Kidney (tissue), 14 donors: Measurements from ENCODE around the gene FAM13A. TPM values are rescaled to one million over a fixed set of nuclear protein-coding genes. Genes with fewer than 3 reads are reported as not detected.

Experiments
- DNase-seq, 5 donors: peaks; one replicate each; pipeline ENCODE4 v3.0.0-alpha.2; 2013 to 2020
- FAIRE-seq: peaks from 2 replicates; lab custom pipeline; 2012; peaks lifted over from hg19 to GRCh38; lab: Jason Lieb, UNC
- H3K27ac ChIP-seq, 2 donors: one replicate each; pipeline ENCODE4 v1.7.0; 2013; ENCODE audit warnings: low read depth in 2 of 2, low read length in 2 of 2, inconsistent platforms in 1 of 2
- H3K27me3 ChIP-seq: one replicate; pipeline ENCODE4 v1.7.1; 2013; ENCODE audit warnings: low read length, inconsistent platforms; ENCODE audit not compliant: control insufficient read depth, insufficient read depth
- H3K36me3 ChIP-seq, 3 donors: one replicate each; pipeline versions ENCODE4 v1.7.0 to v1.7.1; 2013; ENCODE audit warnings: low read length in 3 of 3, control low read depth in 1 of 3, inconsistent platforms in 1 of 3; ENCODE audit not compliant: insufficient read depth in 3 of 3, control insufficient read depth in 2 of 3
- H3K4me1 ChIP-seq, 3 donors: one replicate each; pipeline versions ENCODE4 v1.7.0 to v1.7.1; 2013; ENCODE audit warnings: low read length in 3 of 3, inconsistent platforms in 1 of 3, low read depth in 1 of 3; ENCODE audit not compliant: control insufficient read depth in 2 of 3, insufficient read depth in 2 of 3
- H3K4me3 ChIP-seq, 3 donors: one replicate each; pipeline versions ENCODE4 v1.7.0 to v1.8.1; 2013; ENCODE audit warnings: low read length in 3 of 3, control low read depth in 1 of 3, inconsistent platforms in 1 of 3
- H3K9ac ChIP-seq, 3 donors: one replicate each; pipeline versions ENCODE4 v1.7.0 to v1.7.1; 2013; ENCODE audit warnings: low read length in 3 of 3, control low read depth in 1 of 3, inconsistent platforms in 1 of 3
- H3K9me3 ChIP-seq, 3 donors: one replicate each; pipeline versions ENCODE4 v1.7.0 to v1.7.1; 2013; ENCODE audit warnings: low read length in 3 of 3, control low read depth in 1 of 3, inconsistent platforms in 1 of 3; ENCODE audit not compliant: control insufficient read depth in 2 of 3, insufficient read depth in 1 of 3
- CTCF ChIP-seq: IDR thresholded peaks from 3 replicates; pipeline ENCODE4 v1.5.1; 2012; ENCODE audit warnings: mild to moderate bottlenecking, moderate library complexity, borderline replicate concordance; ENCODE audit not compliant: insufficient read depth; ENCODE audit errors: extremely low read depth
- intact Hi-C: fragments of 100-400 bp; cut with DNase I; formaldehyde crosslinking; loops from one replicate; pipeline ENCODE4 v1.11.1; 2022
- polyA plus RNA-seq: library from polyadenylated mRNA; stranded (reverse); fragments of 350-450 nt; fragmentation: Illumina TruSeq; extraction: RNeasy Lipid Tissue Mini Kit (QIAGEN cat#74804); gene quantifications from one replicate; pipeline ENCODE4 v1.2.3, GENCODE V29; 2014; ENCODE audit warnings: low read depth, low replicate concordance; ENCODE audit not compliant: insufficient read depth
- total RNA-seq: library from RNA; stranded (reverse); fragmentation: NEBNext Ultra II Directional; extraction: Animal tissue kit (Norgen Biotek cat#: 25700); gene quantifications from one replicate; pipeline ENCODE4 v1.2.1, GENCODE V29; 2021
- donor health status: control.
- donor health status: control.
- donor health status: control.
- donor health status: control.
- donor health status: control.
- donor health status: DM: yes; HTN: yes; CAD: no.
- donor health status: Normal renal cell carcinoma (clear cell type).

FAM13A gene
- total and polyA plus RNA-seq, 2 donors from 2014 or later: 12.9 to 48.3 TPM

DNA sequence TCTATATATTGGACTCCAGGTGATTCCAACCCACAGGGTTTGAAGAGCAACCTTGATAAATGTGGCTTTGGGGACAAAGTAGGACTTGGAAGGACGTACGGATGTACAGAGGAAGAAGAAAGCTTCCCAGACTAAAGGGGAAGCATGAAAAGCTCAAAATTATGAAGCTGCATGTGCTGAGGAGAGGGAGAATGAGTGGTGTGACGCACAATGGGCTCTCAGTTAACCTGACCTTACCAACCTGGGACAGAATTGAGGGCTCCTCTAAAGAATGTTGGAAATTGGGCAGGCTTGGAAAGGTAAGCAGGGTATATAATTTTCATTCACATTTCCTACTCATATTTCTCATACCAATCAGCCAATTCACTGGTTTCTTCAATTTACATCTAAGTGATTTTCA lies 43.9 kb upstream of the FAM13A start:
- Histone ChIP-seq H3K27me3 (no peaks in the 10 kb centered on the region), H3K27ac (no peak overlapping the region), H3K36me3 (no peaks in the 10 kb centered on the region), H3K4me3 (no peak overlapping the region), H3K9me3 (no peaks in the 10 kb centered on the region), H3K4me1 (no peaks in the 10 kb centered on the region), H3K9ac (no peak overlapping the region)
- DNase-seq (no peak), FAIRE-seq (no peak)
- intact Hi-C loops: no loop called here
- TF ChIP-seq CTCF: no peak

DNA sequence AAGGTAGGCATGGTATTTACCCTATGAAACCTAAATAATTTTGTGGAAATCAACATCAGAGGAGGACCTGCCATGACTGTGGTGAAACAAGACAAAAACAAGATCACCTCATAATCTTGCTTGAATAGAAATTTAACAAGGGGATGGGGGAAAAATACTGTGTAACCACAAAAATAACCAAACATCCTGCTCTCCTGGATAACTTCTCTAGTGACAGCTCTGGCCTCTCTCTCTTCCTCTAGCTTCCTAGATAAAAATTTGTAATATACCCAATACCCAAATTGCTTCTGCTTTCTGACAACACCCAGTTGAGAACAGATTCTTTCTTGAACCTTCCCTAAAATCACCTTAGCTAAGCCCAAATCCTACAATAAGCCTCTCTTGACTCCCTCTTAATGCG lies 42.5 kb upstream of the FAM13A start:
- no peaks in the 10 kb centered on the region for H3K9me3 ChIP-seq
- FAIRE-seq (no peak), DNase-seq (no peak)
- TF ChIP-seq CTCF: no peak
- no peaks in the 10 kb centered on the region for H3K36me3 ChIP-seq
- H3K27me3 ChIP-seq: no peaks in the 10 kb centered on the region
- no peaks in the 10 kb centered on the region for H3K4me1 ChIP-seq
- intact Hi-C loops: no loop called here
- no peak overlapping the region for H3K4me3 ChIP-seq
- H3K27ac ChIP-seq: no peak overlapping the region
- H3K9ac ChIP-seq: no peak overlapping the region

DNA sequence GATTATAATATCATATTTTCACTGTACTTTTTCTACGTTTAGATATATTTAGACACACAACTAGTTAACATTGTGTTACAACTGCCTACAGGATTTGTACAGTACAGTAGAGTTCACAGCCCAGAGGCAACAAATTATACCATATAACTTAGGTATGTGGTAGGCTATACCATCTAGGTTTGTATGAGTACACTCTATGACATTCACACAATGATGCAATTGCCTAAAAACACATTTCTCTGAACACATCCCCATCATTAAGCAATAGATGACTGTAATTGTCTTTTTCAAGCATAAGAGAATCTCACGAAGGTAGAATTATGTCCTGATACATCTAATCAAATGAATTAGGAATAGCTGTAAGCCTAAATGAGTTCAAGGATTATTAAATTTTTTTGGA lies 42.0 kb upstream of the FAM13A start:
- H3K27me3 ChIP-seq: no peaks in the 10 kb centered on the region
- no peak overlapping the region for H3K27ac ChIP-seq
- H3K9ac ChIP-seq: no peak overlapping the region
- no peaks in the 10 kb centered on the region for H3K4me1 ChIP-seq
- TF ChIP-seq CTCF: no peak
- no peaks in the 10 kb centered on the region for H3K36me3 ChIP-seq
- no peak overlapping the region for H3K4me3 ChIP-seq
- intact Hi-C loops: no loop called here
- FAIRE-seq: no peak
- no peak for DNase-seq
- no peaks in the 10 kb centered on the region for H3K9me3 ChIP-seq

GRCh38 chr4:89078300-89078699 lies 21.3 kb upstream of the FAM13A start:
- H3K9ac ChIP-seq: no peak overlapping the region
- H3K36me3 ChIP-seq: no peaks in the 10 kb centered on the region
- H3K27ac ChIP-seq: no peak overlapping the region
- peaks cover 0 to 5% (median 0%) of the 10 kb centered on the region in 3 donors for H3K9me3 ChIP-seq
- no peak overlapping the region for H3K4me3 ChIP-seq
- no peaks in the 10 kb centered on the region for H3K27me3 ChIP-seq
- DNase-seq: no peak
- peak; percentile 39 for FAIRE-seq
- TF ChIP-seq CTCF: no peak
- intact Hi-C loops: no loop called here
- no peaks in the 10 kb centered on the region for H3K4me1 ChIP-seq
